ENCODE data around the gene SAPCD2.

Gene SAPCD2

DNA sequence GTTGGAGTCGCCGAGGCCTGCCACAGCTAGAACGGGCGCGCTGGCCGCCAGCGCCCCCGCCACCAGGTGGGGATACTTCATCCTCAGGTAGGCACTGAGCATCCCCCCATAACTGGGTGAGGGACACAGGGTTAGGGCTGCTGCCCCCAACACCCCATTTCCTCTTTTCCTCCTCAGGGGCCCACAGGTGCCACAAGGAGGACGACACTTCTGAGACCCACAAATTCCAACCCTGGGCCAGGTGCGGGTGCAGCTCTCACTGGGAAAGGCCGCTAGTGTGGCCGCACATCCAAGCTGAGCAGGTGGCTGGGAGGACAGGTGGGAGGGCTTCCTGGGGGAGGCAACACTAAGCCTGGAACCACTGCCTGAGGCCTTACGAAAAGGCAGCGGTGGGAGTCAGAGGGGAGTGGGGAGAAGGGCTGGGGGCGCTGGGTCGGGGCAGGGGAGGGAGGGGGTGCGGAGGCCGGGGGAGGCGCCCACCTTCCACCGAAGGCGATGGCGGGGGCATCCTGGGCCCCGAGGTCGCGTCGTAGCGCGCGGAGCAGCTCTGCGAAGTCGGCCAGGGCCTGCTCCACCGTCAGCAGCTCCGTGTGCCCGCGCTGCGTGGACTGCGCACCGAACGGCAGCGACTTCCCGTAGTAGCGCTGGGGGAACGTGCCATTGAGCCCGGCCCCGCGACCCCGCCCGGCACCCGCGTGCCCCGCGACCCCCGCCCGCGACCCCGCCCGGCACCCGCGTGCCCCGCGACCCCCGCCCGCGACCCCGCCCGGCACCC, 43.2 kb upstream of the SAPCD2 start:
- TF ChIP-seq, protein P1, sequence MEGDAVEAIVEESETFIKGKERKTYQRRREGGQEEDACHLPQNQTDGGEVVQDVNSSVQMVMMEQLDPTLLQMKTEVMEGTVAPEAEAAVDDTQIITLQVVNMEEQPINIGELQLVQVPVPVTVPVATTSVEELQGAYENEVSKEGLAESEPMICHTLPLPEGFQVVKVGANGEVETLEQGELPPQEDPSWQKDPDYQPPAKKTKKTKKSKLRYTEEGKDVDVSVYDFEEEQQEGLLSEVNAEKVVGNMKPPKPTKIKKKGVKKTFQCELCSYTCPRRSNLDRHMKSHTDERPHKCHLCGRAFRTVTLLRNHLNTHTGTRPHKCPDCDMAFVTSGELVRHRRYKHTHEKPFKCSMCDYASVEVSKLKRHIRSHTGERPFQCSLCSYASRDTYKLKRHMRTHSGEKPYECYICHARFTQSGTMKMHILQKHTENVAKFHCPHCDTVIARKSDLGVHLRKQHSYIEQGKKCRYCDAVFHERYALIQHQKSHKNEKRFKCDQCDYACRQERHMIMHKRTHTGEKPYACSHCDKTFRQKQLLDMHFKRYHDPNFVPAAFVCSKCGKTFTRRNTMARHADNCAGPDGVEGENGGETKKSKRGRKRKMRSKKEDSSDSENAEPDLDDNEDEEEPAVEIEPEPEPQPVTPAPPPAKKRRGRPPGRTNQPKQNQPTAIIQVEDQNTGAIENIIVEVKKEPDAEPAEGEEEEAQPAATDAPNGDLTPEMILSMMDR (IDR thresholded peaks at IDR 0.05) = no peak

DNA sequence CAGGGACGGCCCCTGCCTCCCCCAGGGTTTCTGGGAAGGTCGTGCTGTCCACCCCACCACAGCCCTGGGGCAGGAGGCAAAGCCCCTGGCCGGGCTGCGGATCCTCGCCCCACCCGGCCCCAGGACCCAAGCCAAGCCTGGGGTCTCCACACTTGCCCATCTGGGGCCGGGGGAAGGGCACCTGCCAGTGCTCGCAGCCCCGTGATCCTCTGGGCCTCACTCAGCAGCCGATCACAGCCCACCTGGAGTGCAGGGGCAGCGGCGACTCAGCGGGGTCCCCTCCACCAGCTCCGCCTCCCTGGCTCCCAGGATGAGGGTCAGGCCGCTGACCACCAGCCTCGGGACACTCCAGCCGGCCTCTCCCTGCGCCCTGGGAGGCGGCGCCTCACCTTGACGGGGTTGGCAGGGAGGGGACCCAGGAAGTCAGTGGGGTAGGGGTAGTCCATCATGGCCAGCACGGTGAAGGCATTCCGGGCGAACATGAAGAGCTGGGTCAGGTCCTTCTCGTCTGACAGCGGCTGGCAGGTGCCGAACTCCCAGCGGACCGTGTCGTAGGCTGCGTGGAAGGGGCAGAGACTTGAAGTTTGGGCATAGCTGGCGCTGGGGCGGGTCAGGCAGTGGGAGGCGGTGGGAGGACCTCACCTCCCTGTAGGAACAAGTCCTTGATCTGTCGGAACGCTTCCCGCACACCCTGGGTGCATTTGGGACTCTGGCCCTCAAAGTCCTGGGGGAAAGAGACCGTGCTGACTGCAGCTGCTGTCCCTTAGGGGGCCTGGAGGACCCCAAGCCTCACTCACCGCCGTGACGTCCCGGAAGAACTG, 42.4 kb upstream of the SAPCD2 start:
- TF ChIP-seq, protein P1 (IDR thresholded peaks at IDR 0.05) = no peak

DNA sequence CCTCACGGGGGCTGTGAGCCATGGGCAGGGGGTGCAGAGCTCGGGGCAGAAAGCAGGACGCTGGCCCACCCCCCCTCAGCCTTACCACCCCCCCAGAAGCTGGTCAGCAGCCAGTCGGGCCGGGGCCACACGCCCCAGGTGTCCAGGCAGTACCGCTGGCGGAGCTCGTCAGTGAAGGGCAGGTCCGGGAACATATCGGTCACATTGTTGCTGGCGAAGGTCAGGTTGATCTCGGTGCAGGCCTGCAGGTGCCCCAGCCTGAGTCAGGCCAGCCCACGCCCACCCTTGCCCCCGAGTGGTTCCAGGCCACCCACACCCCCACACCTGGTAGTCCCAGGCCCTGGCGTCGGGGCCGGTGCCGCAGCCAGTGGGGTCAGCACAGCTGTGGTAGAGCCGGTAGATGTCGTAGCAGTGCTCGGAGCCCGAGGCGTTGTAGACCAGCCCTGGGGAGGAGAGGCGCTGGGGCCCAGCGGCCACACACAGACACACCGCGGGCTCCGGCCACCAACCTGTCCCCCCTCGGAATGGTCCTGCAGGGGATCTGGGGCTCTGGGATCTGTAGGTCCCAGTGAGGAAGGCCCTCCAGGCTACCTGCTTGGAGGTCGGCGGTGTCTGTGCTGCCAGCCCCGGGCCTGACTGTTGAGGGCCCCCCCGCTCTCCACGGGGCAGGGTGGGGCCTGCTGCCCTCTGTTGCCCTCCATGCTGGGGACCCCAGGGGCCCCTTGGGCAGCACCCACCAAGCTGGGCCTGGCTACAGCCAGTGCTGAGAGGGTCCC, 41.6 kb upstream of the SAPCD2 start:
- TF ChIP-seq, protein P1 (IDR thresholded peaks at IDR 0.05) = no peak

DNA sequence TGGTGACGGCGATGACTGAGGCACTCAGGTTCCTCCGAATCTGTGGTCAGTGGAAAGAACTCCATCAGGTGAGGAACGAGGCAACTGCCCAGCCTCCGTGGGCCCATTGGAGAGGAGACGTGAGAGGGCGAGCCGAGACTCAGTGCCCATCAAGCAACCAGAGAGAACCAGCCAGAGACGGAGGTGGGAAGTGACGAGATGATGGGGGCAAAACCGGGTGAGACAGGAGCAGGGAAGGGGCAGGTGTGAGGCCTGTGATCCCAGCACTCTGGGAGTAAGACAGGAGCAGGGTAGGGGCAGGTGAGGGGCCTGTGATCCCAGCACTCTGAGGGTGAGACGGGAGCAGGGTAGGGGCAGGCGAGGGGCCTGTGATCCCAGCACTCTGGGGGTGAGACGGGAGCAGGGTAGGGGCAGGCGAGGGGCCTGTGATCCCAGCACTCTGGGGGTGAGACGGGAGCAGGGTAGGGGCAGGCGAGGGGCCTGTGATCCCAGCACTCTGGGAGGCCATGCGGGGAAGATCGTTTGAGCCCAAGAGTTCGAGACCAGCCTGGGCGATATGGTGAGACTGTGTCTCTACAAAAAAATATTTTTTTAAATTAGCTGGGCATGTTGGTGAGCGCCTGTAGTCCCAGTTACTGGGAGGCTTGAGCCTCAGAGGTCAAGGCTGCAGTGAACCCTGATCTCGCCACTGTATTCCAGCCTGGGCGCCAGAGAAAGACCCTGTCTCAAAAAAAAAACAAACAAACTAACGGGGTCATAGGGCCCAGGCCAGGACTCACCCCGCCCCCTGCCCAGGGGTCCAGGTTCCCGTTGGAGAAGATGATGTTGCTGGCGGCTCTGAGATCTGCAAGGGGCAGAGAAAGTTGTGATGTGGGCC, 40.8 kb upstream of the SAPCD2 start:
- TF ChIP-seq, protein P1 (IDR thresholded peaks at IDR 0.05) = no peak

DNA sequence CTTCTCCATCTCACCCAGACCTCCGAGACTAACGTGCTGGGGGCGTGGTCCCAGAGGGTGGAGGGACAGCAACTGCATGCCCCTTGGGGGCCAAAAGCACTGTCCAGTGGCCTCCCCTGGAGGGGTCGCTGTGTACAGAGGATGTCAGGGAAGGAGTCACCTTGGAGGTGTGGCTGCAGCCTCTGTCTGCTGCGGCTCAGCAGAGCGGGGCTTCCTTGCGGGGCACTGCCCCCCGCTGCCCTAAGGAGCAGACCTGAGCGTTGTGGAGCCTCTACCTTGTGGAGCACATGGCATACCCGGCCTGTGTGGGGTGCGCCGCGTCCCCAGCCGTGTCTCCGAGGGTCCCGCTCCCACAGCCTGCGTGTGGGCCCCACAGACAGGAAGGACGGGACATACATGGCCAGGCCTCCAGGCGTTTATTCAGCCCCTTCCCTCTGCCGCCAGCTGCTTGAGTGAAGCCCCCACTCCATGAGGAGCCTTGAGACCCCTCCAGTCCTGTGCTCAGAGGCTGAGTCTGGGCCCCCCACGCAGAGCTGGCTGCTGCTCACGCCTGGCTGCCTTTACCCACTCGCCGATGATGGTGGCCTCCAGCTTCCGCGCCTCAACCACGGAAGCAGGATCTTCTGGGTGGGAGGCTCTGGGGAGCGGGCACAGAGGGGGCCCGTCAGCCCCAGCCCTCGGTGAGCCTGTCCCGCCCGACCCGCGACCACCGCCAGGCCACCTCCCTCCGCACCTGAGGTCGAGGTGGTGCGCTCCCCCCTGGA, 40.0 kb upstream of the SAPCD2 start:
- TF ChIP-seq, protein P1 (IDR thresholded peaks at IDR 0.05) = no peak

DNA sequence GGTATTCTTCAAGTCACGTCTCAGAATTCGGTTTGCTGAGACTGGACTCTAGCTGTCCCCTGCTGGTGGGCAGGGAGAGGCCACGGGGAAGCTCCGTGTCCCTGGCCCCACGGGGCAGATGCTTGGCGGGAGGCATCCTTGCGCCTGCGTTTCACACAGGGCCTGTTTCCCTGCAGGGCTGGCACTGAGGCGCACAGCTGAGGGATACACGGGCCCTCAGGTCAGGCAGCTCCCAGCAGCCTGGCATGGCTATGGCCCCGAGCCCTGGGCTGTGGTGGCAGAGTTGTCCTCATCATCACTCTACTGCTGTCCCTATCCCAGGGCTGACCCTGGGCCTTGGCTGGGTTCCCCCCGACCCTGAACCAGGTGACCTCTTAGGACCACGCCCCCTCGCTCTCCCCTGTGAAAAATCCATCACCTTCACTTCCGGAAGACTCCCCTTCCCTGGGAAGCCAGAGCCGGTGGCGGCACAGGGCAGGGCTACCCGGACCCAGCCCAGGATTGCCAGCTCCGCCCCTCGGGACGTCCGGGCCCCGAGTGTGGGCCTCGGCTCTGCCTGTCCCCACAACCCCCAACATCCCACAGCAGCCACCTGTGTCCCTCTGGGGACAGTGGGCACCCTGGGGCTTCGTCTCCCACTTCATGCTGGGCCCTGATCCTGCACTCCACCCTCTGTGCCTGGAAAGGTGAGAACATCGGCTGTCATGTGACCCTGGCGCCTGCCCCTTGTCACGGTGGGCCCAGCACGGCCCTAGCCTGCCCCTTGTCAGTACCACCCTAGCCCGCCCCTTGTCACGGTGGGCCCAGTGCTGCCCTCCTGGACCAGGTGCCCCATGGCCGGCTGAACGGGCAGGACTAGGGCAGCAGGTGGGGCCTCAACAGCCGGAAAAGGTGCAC, 39.1 kb upstream of the SAPCD2 start:
- TF ChIP-seq, protein P1 (IDR thresholded peaks at IDR 0.05) = no peak
